Amniotic epithelial cell (primary cell): ENCODE data around the gene EIF3B.
"Not testable (repeated sequence)": the region's sequence is repeated elsewhere in the genome, so short reads cannot be mapped to it uniquely, and the experiment has no call there.

Experiments used
- DNase-seq: peaks from one replicate; pipeline ENCODE4 v3.0.0-alpha.2; 2010; ENCODE audit warnings: low read depth

EIF3B gene

GRCh38 chr7:2347351-2348063, 7.1 kb upstream of the EIF3B start:
- not testable (repeated sequence) for DNase-seq

- no peak for DNase-seq
Observed at GRCh38 chr7:2350055-2350454, 4.6 kb upstream of the EIF3B start.

GRCh38 chr7:2350861-2351260, 3.8 kb upstream of the EIF3B start:
- no peak for DNase-seq

GRCh38 chr7:2353113-2353935, 1.3 kb upstream of the EIF3B start:
- DNase-seq: no peak

GRCh38 chr7:2353936-2354185, 766 bp upstream of the EIF3B start:
- DNase-seq: peak; percentile 81

GRCh38 chr7:2354939-2355704, 495 bp downstream of the EIF3B start:
- no peak for DNase-seq

- no peak for DNase-seq
Observed at GRCh38 chr7:2355705-2356008, 1.0 kb downstream of the EIF3B start.

GRCh38 chr7:2357165-2357564, 2.5 kb downstream of the EIF3B start:
- no peak for DNase-seq

- DNase-seq: no peak
Observed at GRCh38 chr7:2357571-2357970, 2.9 kb downstream of the EIF3B start.

- DNase-seq: no peak
Observed at GRCh38 chr7:2358968-2359527, 4.4 kb downstream of the EIF3B start.

GRCh38 chr7:2359610-2360009, 5.0 kb downstream of the EIF3B start:
- no peak for DNase-seq

GRCh38 chr7:2360796-2361195, 6.2 kb downstream of the EIF3B start:
- peak; percentile 68 for DNase-seq

GRCh38 chr7:2362385-2363088, 7.9 kb downstream of the EIF3B start:
- DNase-seq: no peak

- no peak for DNase-seq
Observed at GRCh38 chr7:2369139-2369538, 14.5 kb downstream of the EIF3B start.

GRCh38 chr7:2371329-2371728, 16.7 kb downstream of the EIF3B start:
- no peak for DNase-seq

GRCh38 chr7:2372724-2373123, 18.1 kb downstream of the EIF3B start:
- no peak for DNase-seq

GRCh38 chr7:2373124-2373556, 18.5 kb downstream of the EIF3B start:
- no peak for DNase-seq

- DNase-seq: no peak
Observed at GRCh38 chr7:2373646-2374045, 19.0 kb downstream of the EIF3B start.

GRCh38 chr7:2374401-2374800, 19.8 kb downstream of the EIF3B start:
- no peak for DNase-seq

GRCh38 chr7:2374830-2375728, 20.5 kb downstream of the EIF3B start:
- DNase-seq: no peak
